Hepatocyte (in vitro differentiated cells): Measurements from ENCODE around the gene MCTS1. TPM values are rescaled to one million over a fixed set of nuclear protein-coding genes. Genes with fewer than 3 reads are reported as not detected.
A peak's percentile ranks its signal among the peaks of the same experiment; 100 is the strongest.

Source experiments
- DNase-seq: peaks from one replicate; pipeline ENCODE4 v3.0.0-alpha.2; 2016; ENCODE audit warnings: low spot score
- H2AFZ ChIP-seq: fragments of 200-600 bp; sonication (generic); 2 replicates; pipeline ENCODE4 v1.6.0; 2016; ENCODE audit warnings: antibody characterized with exemption, mild to moderate bottlenecking
- H3K27ac ChIP-seq: fragments of 200-600 bp; sonication (generic); 2 replicates; pipeline ENCODE4 v1.5.1; 2016; ENCODE audit warnings: mild to moderate bottlenecking
- H3K27me3 ChIP-seq: fragments of 200-600 bp; sonication (generic); 2 replicates; pipeline ENCODE4 v1.6.1; 2016
- H3K36me3 ChIP-seq: fragments of 200-600 bp; sonication (generic); replicated peaks from 2 replicates; pipeline ENCODE4 v1.5.1; 2016; ENCODE audit warnings: low read depth; ENCODE audit not compliant: insufficient read depth
- H3K4me1 ChIP-seq: fragments of 200-600 bp; sonication (generic); 2 replicates; pipeline ENCODE4 v1.5.1; 2016; ENCODE audit warnings: mild to moderate bottlenecking, moderate library complexity; ENCODE audit not compliant: insufficient read depth
- H3K4me2 ChIP-seq: fragments of 200-600 bp; sonication (generic); 2 replicates; pipeline ENCODE4 v1.6.0; 2016
- H3K4me3 ChIP-seq: fragments of 200-600 bp; sonication (generic); 2 replicates; pipeline ENCODE4 v1.5.1; 2016; ENCODE audit warnings: mild to moderate bottlenecking
- H3K79me2 ChIP-seq: fragments of 200-600 bp; sonication (generic); 2 replicates; pipeline ENCODE4 v1.6.0; 2017; ENCODE audit warnings: mild to moderate bottlenecking
- H3K9me2 ChIP-seq: fragments of 200-600 bp; sonication (generic); replicated peaks from 2 replicates; pipeline ENCODE4 v1.6.0; 2017; ENCODE audit warnings: mild to moderate bottlenecking; ENCODE audit not compliant: insufficient read depth
- H3K9me3 ChIP-seq: fragments of 200-600 bp; sonication (generic); 2 replicates; pipeline ENCODE4 v1.5.1; 2016; ENCODE audit warnings: low read depth, mild to moderate bottlenecking
- H4K20me1 ChIP-seq: fragments of 200-600 bp; sonication (generic); 2 replicates; pipeline ENCODE4 v1.6.0; 2016; ENCODE audit warnings: mild to moderate bottlenecking; ENCODE audit not compliant: insufficient read depth, poor library complexity, severe bottlenecking
- CTCF ChIP-seq: fragments of 200-600 bp; sonication (generic); IDR thresholded peaks from 2 replicates; pipeline ENCODE4 v1.5.1; 2016; ENCODE audit warnings: antibody characterized with exemption, mild to moderate bottlenecking; ENCODE audit not compliant: poor library complexity
- EZH2 ChIP-seq: fragments of 200-600 bp; sonication (generic); IDR thresholded peaks from 2 replicates; pipeline ENCODE4 v1.6.1; 2016; ENCODE audit warnings: antibody characterized with exemption, mild to moderate bottlenecking, borderline replicate concordance
- EZH2phosphoT487 ChIP-seq: fragments of 200-600 bp; sonication (generic); IDR thresholded peaks from one replicate; pipeline ENCODE4 v1.6.1; 2018; ENCODE audit warnings: antibody characterized with exemption, mild to moderate bottlenecking, low read depth, moderate library complexity; ENCODE audit not compliant: unreplicated experiment, severe bottlenecking
- WGBS: methylation state at CpG from one replicate; pipeline ENCODE4 v1.1.6; 2016; ENCODE audit warnings: low lambda C conversion rate; ENCODE audit errors: missing lambda C conversion rate; 5-methylcytosine and 5-hydroxymethylcytosine counted together
- polyA plus RNA-seq: library from polyadenylated mRNA; unstranded; fragments of >200 nt; fragmentation: Nextera tagmentation; extraction: Ambion mirVana; gene quantifications from 2 replicates; pipeline ENCODE4 v1.2.1, GENCODE V29; 2016
- total RNA-seq: library from RNA; depleted of rRNA; stranded (reverse); fragments of >200 nt; gene quantifications from 2 replicates; pipeline ENCODE4 v1.2.3, GENCODE V29; 2014

Gene MCTS1
- total and polyA plus RNA-seq, 2 experiments from 2014 or later, result 46.0 to 72.6 TPM

GRCh38 chrX:120560405-120560841 is 43.5 kb upstream of the MCTS1 start:
- 31% methylated on average over 7 of the region's 10 CpGs for WGBS
- H4K20me1 ChIP-seq, result peaks cover 8% of the 10 kb centered on the region
- peak overlapping the region; percentile 50 for H3K4me3 ChIP-seq
- no peaks in the 10 kb centered on the region for H3K36me3 ChIP-seq
- peaks cover 4% of the 10 kb centered on the region for H3K4me1 ChIP-seq
- H3K27ac ChIP-seq, result peak overlapping the region; percentile 99
- H3K27me3 ChIP-seq, result no peaks in the 10 kb centered on the region
- no peaks in the 10 kb centered on the region for H3K9me3 ChIP-seq
- peak overlapping the region; percentile 76 for H3K4me2 ChIP-seq
- TF ChIP-seq EZH2, result no peak
- TF ChIP-seq CTCF, result no peak
- TF ChIP-seq EZH2phosphoT487, result no peak
- peak; percentile 44 for DNase-seq
- no peaks in the 10 kb centered on the region for H3K9me2 ChIP-seq
- peak overlapping the region; percentile 7 for H2AFZ ChIP-seq
- peaks cover 40% of the 10 kb centered on the region for H3K79me2 ChIP-seq

GRCh38 chrX:120560842-120561633 is 42.9 kb upstream of the MCTS1 start, which contains the start of gene CUL4B:
CUL4B (minus strand) TSS chrX:120560962; CDS start chrX:120560638, 324 bp downstream.
- Histone ChIP-seq H2AFZ (peak within 1 kb of the TSS; percentile 7), H4K20me1 (peaks cover 8% of the 10 kb centered on the region)
- 41% methylated on average over 26 of the region's 54 CpGs for WGBS

GRCh38 chrX:120561634-120562568 is 42.0 kb upstream of the MCTS1 start:
- Histone ChIP-seq H4K20me1 (peaks cover 8% of the 10 kb centered on the region), H2AFZ (no peak overlapping the region), H3K9me3 (no peaks in the 10 kb centered on the region), H3K4me1 (peaks cover 4% of the 10 kb centered on the region), H3K9me2 (no peaks in the 10 kb centered on the region), H3K4me2 (peak overlapping the region; percentile 76), H3K79me2 (peaks cover 28% of the 10 kb centered on the region), H3K27me3 (no peaks in the 10 kb centered on the region), H3K27ac (peak overlapping the region; percentile 99), H3K36me3 (no peaks in the 10 kb centered on the region), H3K4me3 (peak overlapping the region; percentile 31)
- 46% methylated on average over 9 of the region's 12 CpGs for WGBS
- DNase-seq, result no peak
- TF ChIP-seq EZH2phosphoT487 (no peak), EZH2 (no peak), CTCF (no peak)

More at GRCh38 chrX:120560842-120561633, 42.9 kb upstream of the MCTS1 start, which contains the start of gene CUL4B:
- peak within 1 kb of the TSS; percentile 76 for H3K4me2 ChIP-seq
- no peaks in the 10 kb centered on the region for H3K27me3 ChIP-seq
- peaks cover 4% of the 10 kb centered on the region for H3K4me1 ChIP-seq
- peaks cover 37% of the 10 kb centered on the region for H3K79me2 ChIP-seq
- peak within 1 kb of the TSS; percentile 50 for H3K4me3 ChIP-seq
- no peaks in the 10 kb centered on the region for H3K9me3 ChIP-seq
- peak within 1 kb of the TSS; percentile 99 for H3K27ac ChIP-seq
- H3K9me2 ChIP-seq, result no peaks in the 10 kb centered on the region
- H3K36me3 ChIP-seq, result no peaks in the 10 kb centered on the region
- DNase-seq, result peak; percentile 95
- TF ChIP-seq CTCF (no peak), EZH2 (no peak), EZH2phosphoT487 (no peak)
